ENCODE data around the gene GAS6.

GAS6 gene

GRCh38 chr13:113786262-113786841 lies 77.5 kb downstream of the GAS6 start:
- Histone ChIP-seq H3K9me3 (ENCODE audit: control insufficient read depth in 2 of 2, low read length in 2 of 2) (no peaks in the 10 kb centered on the region), H3K27me3 (ENCODE audit: control insufficient read depth in 1 of 2, insufficient read depth in 2 of 2, low read length in 2 of 2) (peaks cover 0 to 2% of the 10 kb centered on the region in 2 donors), H3K36me3 (ENCODE audit: control insufficient read depth in 2 of 2, insufficient read depth in 2 of 2, low read length in 2 of 2) (no peaks in the 10 kb centered on the region), H3K4me1 (ENCODE audit: control insufficient read depth, insufficient read depth, low read length) (no peaks in the 10 kb centered on the region), H3K9ac (ENCODE audit: low read length in 2 of 2) (no peak overlapping the region), H3K4me3 (ENCODE audit: low read length in 2 of 2) (no peak overlapping the region), H3K27ac (ENCODE audit: low read length) (no peak overlapping the region)

GRCh38 chr13:113785051-113786010 lies 78.5 kb downstream of the GAS6 start:
- Histone ChIP-seq H3K27ac (ENCODE audit: low read length) (no peak overlapping the region), H3K27me3 (ENCODE audit: control insufficient read depth in 1 of 2, insufficient read depth in 2 of 2, low read length in 2 of 2) (peaks cover 0 to 2% of the 10 kb centered on the region in 2 donors), H3K36me3 (ENCODE audit: control insufficient read depth in 2 of 2, insufficient read depth in 2 of 2, low read length in 2 of 2) (no peaks in the 10 kb centered on the region), H3K9ac (ENCODE audit: low read length in 2 of 2) (no peak overlapping the region), H3K9me3 (ENCODE audit: control insufficient read depth in 2 of 2, low read length in 2 of 2) (no peaks in the 10 kb centered on the region), H3K4me3 (ENCODE audit: low read length in 2 of 2) (no peak overlapping the region), H3K4me1 (ENCODE audit: control insufficient read depth, insufficient read depth, low read length) (no peaks in the 10 kb centered on the region)

- Histone ChIP-seq H3K36me3 (ENCODE audit: control insufficient read depth in 2 of 2, insufficient read depth in 2 of 2, low read length in 2 of 2) (no peaks in the 10 kb centered on the region), H3K9me3 (ENCODE audit: control insufficient read depth in 2 of 2, low read length in 2 of 2) (no peaks in the 10 kb centered on the region), H3K4me3 (ENCODE audit: low read length in 2 of 2) (no peak overlapping the region), H3K4me1 (ENCODE audit: control insufficient read depth, insufficient read depth, low read length) (no peaks in the 10 kb centered on the region), H3K27me3 (ENCODE audit: control insufficient read depth in 1 of 2, insufficient read depth in 2 of 2, low read length in 2 of 2) (peaks cover 0 to 2% of the 10 kb centered on the region in 2 donors), H3K27ac (ENCODE audit: low read length) (no peak overlapping the region), H3K9ac (ENCODE audit: low read length in 2 of 2) (no peak overlapping the region)
Measured at GRCh38 chr13:113784645-113785024, 79.2 kb downstream of the GAS6 start.

- Histone ChIP-seq H3K36me3 (ENCODE audit: control insufficient read depth in 2 of 2, insufficient read depth in 2 of 2, low read length in 2 of 2) (no peaks in the 10 kb centered on the region), H3K9me3 (ENCODE audit: control insufficient read depth in 2 of 2, low read length in 2 of 2) (no peaks in the 10 kb centered on the region), H3K4me3 (ENCODE audit: low read length in 2 of 2) (no peak overlapping the region), H3K27ac (ENCODE audit: low read length) (no peak overlapping the region), H3K4me1 (ENCODE audit: control insufficient read depth, insufficient read depth, low read length) (no peaks in the 10 kb centered on the region), H3K27me3 (ENCODE audit: control insufficient read depth in 1 of 2, insufficient read depth in 2 of 2, low read length in 2 of 2) (peaks cover 0 to 2% of the 10 kb centered on the region in 2 donors), H3K9ac (ENCODE audit: low read length in 2 of 2) (no peak overlapping the region)
Measured at GRCh38 chr13:113783966-113784644, 79.8 kb downstream of the GAS6 start.

GRCh38 chr13:113783200-113783881 lies 80.5 kb downstream of the GAS6 start:
- Histone ChIP-seq H3K36me3 (ENCODE audit: control insufficient read depth in 2 of 2, insufficient read depth in 2 of 2, low read length in 2 of 2) (no peaks in the 10 kb centered on the region), H3K9ac (ENCODE audit: low read length in 2 of 2) (no peak overlapping the region), H3K4me3 (ENCODE audit: low read length in 2 of 2) (no peak overlapping the region), H3K9me3 (ENCODE audit: control insufficient read depth in 2 of 2, low read length in 2 of 2) (no peaks in the 10 kb centered on the region), H3K4me1 (ENCODE audit: control insufficient read depth, insufficient read depth, low read length) (no peaks in the 10 kb centered on the region), H3K27me3 (ENCODE audit: control insufficient read depth in 1 of 2, insufficient read depth in 2 of 2, low read length in 2 of 2) (peaks cover 0 to 2% of the 10 kb centered on the region in 2 donors), H3K27ac (ENCODE audit: low read length) (no peak overlapping the region)

- Histone ChIP-seq H3K4me1 (ENCODE audit: control insufficient read depth, insufficient read depth, low read length) (no peaks in the 10 kb centered on the region), H3K9me3 (ENCODE audit: control insufficient read depth in 2 of 2, low read length in 2 of 2) (no peaks in the 10 kb centered on the region), H3K36me3 (ENCODE audit: control insufficient read depth in 2 of 2, insufficient read depth in 2 of 2, low read length in 2 of 2) (no peaks in the 10 kb centered on the region), H3K27ac (ENCODE audit: low read length) (no peak overlapping the region), H3K9ac (ENCODE audit: low read length in 2 of 2) (no peak overlapping the region), H3K4me3 (ENCODE audit: low read length in 2 of 2) (no peak overlapping the region), H3K27me3 (ENCODE audit: control insufficient read depth in 1 of 2, insufficient read depth in 2 of 2, low read length in 2 of 2) (peaks cover 0 to 4% of the 10 kb centered on the region in 2 donors)
Measured at GRCh38 chr13:113782472-113782871, 81.4 kb downstream of the GAS6 start.

GRCh38 chr13:113781571-113781970 lies 82.3 kb downstream of the GAS6 start:
- H3K9me3 ChIP-seq (ENCODE audit: control insufficient read depth in 2 of 2, low read length in 2 of 2) = no peaks in the 10 kb centered on the region
- no peak overlapping the region for H3K27ac ChIP-seq (ENCODE audit: low read length)
- peaks cover 0 to 10% of the 10 kb centered on the region in 2 donors for H3K27me3 ChIP-seq (ENCODE audit: control insufficient read depth in 1 of 2, insufficient read depth in 2 of 2, low read length in 2 of 2)
- H3K9ac ChIP-seq (ENCODE audit: low read length in 2 of 2) = no peak overlapping the region
- no peak overlapping the region for H3K4me3 ChIP-seq (ENCODE audit: low read length in 2 of 2)
- H3K4me1 ChIP-seq (ENCODE audit: control insufficient read depth, insufficient read depth, low read length) = no peaks in the 10 kb centered on the region
- H3K36me3 ChIP-seq (ENCODE audit: control insufficient read depth in 2 of 2, insufficient read depth in 2 of 2, low read length in 2 of 2) = no peaks in the 10 kb centered on the region

- no peak overlapping the region for H3K9ac ChIP-seq (ENCODE audit: low read length in 2 of 2)
- no peaks in the 10 kb centered on the region for H3K36me3 ChIP-seq (ENCODE audit: control insufficient read depth in 2 of 2, insufficient read depth in 2 of 2, low read length in 2 of 2)
- H3K4me3 ChIP-seq (ENCODE audit: low read length in 2 of 2) = no peak overlapping the region
- H3K27me3 ChIP-seq (ENCODE audit: control insufficient read depth in 1 of 2, insufficient read depth in 2 of 2, low read length in 2 of 2) = peaks cover 6 to 22% of the 10 kb centered on the region in 2 donors
- no peaks in the 10 kb centered on the region for H3K9me3 ChIP-seq (ENCODE audit: control insufficient read depth in 2 of 2, low read length in 2 of 2)
- no peak overlapping the region for H3K27ac ChIP-seq (ENCODE audit: low read length)
- no peaks in the 10 kb centered on the region for H3K4me1 ChIP-seq (ENCODE audit: control insufficient read depth, insufficient read depth, low read length)
Measured at GRCh38 chr13:113777311-113778260, 86.3 kb downstream of the GAS6 start.

GRCh38 chr13:113776231-113777125 lies 87.4 kb downstream of the GAS6 start:
- Histone ChIP-seq H3K4me1 (ENCODE audit: control insufficient read depth, insufficient read depth, low read length) (no peaks in the 10 kb centered on the region), H3K4me3 (ENCODE audit: low read length in 2 of 2) (no peak overlapping the region), H3K9me3 (ENCODE audit: control insufficient read depth in 2 of 2, low read length in 2 of 2) (no peaks in the 10 kb centered on the region), H3K27ac (ENCODE audit: low read length) (no peak overlapping the region), H3K9ac (ENCODE audit: low read length in 2 of 2) (no peak overlapping the region), H3K27me3 (ENCODE audit: control insufficient read depth in 1 of 2, insufficient read depth in 2 of 2, low read length in 2 of 2) (peaks cover 6 to 22% of the 10 kb centered on the region in 2 donors), H3K36me3 (ENCODE audit: control insufficient read depth in 2 of 2, insufficient read depth in 2 of 2, low read length in 2 of 2) (no peaks in the 10 kb centered on the region)
